Left kidney (tissue), 2 donors: ENCODE measurements around the gene MAP3K3. TPM values are rescaled to one million over a fixed set of nuclear protein-coding genes. Genes with fewer than 3 reads are reported as not detected.

ENCODE experiments used
- DNase-seq: peaks from one replicate; pipeline ENCODE4 v3.0.0-alpha.2; 2013
- polyA plus RNA-seq: library from polyadenylated mRNA; unstranded; fragments of 120-200 nt; gene quantifications from one replicate; pipeline ENCODE4 v1.2.1, GENCODE V29; 2013; ENCODE audit not compliant: insufficient read length

Gene MAP3K3
- polyA plus RNA-seq, 1 donor, result 33.8 TPM

GRCh38 chr17:63649813-63650212, 27.6 kb downstream of the MAP3K3 start:
- DNase-seq, result no peak

- no peak for DNase-seq
Observed at GRCh38 chr17:63652106-63652505, 29.9 kb downstream of the MAP3K3 start.

- DNase-seq, result no peak
Observed at GRCh38 chr17:63653050-63653449, 30.8 kb downstream of the MAP3K3 start.

- DNase-seq, result no peak
Observed at GRCh38 chr17:63657786-63658185, 35.6 kb downstream of the MAP3K3 start.

- DNase-seq, result no peak
Observed at GRCh38 chr17:63658366-63658765, 36.1 kb downstream of the MAP3K3 start.

GRCh38 chr17:63659850-63660249, 37.6 kb downstream of the MAP3K3 start:
- DNase-seq, result no peak

GRCh38 chr17:63665527-63666214, 43.5 kb downstream of the MAP3K3 start:
- no peak for DNase-seq

GRCh38 chr17:63672856-63673255, 50.6 kb downstream of the MAP3K3 start:
- DNase-seq, result no peak

- DNase-seq, result no peak
Observed at GRCh38 chr17:63675231-63675606, 53.0 kb downstream of the MAP3K3 start.

- DNase-seq, result peak; percentile 66
Observed at GRCh38 chr17:63675607-63676546, 53.7 kb downstream of the MAP3K3 start.

- DNase-seq, result no peak
Observed at GRCh38 chr17:63676584-63676983, 54.4 kb downstream of the MAP3K3 start.

- DNase-seq, result no peak
Observed at GRCh38 chr17:63679214-63679613, 57.0 kb downstream of the MAP3K3 start.

- DNase-seq, result no peak
Observed at GRCh38 chr17:63680700-63681099, 58.5 kb downstream of the MAP3K3 start.

- DNase-seq, result no peak
Observed at GRCh38 chr17:63681530-63681929, 59.3 kb downstream of the MAP3K3 start.

- DNase-seq, result no peak
Observed at GRCh38 chr17:63682441-63682840, 60.2 kb downstream of the MAP3K3 start.

- no peak for DNase-seq
Observed at GRCh38 chr17:63682981-63683380, 60.8 kb downstream of the MAP3K3 start.

- DNase-seq, result no peak
Observed at GRCh38 chr17:63685041-63685440, 62.8 kb downstream of the MAP3K3 start.

- no peak for DNase-seq
Observed at GRCh38 chr17:63685578-63685977, 63.4 kb downstream of the MAP3K3 start.

GRCh38 chr17:63686138-63686685, 64.0 kb downstream of the MAP3K3 start:
- DNase-seq, result no peak

GRCh38 chr17:63688396-63689020, 66.3 kb downstream of the MAP3K3 start:
- no peak for DNase-seq

GRCh38 chr17:63689479-63689878, 67.3 kb downstream of the MAP3K3 start:
- no peak for DNase-seq

- no peak for DNase-seq
Observed at GRCh38 chr17:63692195-63692816, 70.1 kb downstream of the MAP3K3 start.
